OCI-LY3 (cell line): ENCODE results near the gene PITPNC1.

Source experiments
- H2AFZ ChIP-seq: fragments of 200-600, 300-600 bp; shearing (Covaris generic); 2 replicates; pipeline ENCODE4 v1.6.0; 2014; ENCODE audit warnings: antibody characterized with exemption, low read depth, low read length
- H3K27ac ChIP-seq: fragments of 200-600, 300-600 bp; sonication (generic); 2 replicates; pipeline ENCODE4 v1.5.1; 2014; ENCODE audit warnings: mild to moderate bottlenecking, low read length, moderate library complexity, mixed read lengths
- H3K27me3 ChIP-seq: fragments of 200-600, 300-600 bp; sonication (generic); 2 replicates; pipeline ENCODE4 v1.6.1; 2014; ENCODE audit warnings: low read depth, low read length, mixed read lengths
- H3K36me3 ChIP-seq: fragments of 200-600, 300-600 bp; sonication (generic); replicated peaks from 2 replicates; pipeline ENCODE3; 2014; ENCODE audit warnings: low read depth, low read length, mixed read lengths
- H3K4me1 ChIP-seq: fragments of 300-600, 200-600 bp; sonication (generic); 2 replicates; pipeline ENCODE4 v1.6.1; 2014; ENCODE audit warnings: low read length, mixed read lengths
- H3K4me2 ChIP-seq: fragments of 200-600, 300-600 bp; sonication (generic); 2 replicates; pipeline ENCODE4 v1.6.1; 2014; ENCODE audit warnings: low read length, mixed read lengths
- H3K4me3 ChIP-seq: fragments of 300-600, 200-600 bp; sonication (generic); 2 replicates; pipeline ENCODE4 v1.5.1; 2014; ENCODE audit warnings: antibody characterized with exemption, mild to moderate bottlenecking, low read length, moderate library complexity
- H3K79me2 ChIP-seq: fragments of 300-600, 200-600 bp; shearing (Covaris generic); 2 replicates; pipeline ENCODE4 v1.6.1; 2014; ENCODE audit warnings: mild to moderate bottlenecking, low read length, mixed read lengths
- H3K9ac ChIP-seq: fragments of 300-600, 200-600 bp; shearing (Covaris generic); 2 replicates; pipeline ENCODE4 v1.6.0; 2014; ENCODE audit warnings: mild to moderate bottlenecking, low read length, moderate library complexity
- H3K9me3 ChIP-seq: fragments of 200-600, 300-600 bp; shearing (Covaris generic); 2 replicates; pipeline ENCODE4 v1.6.1; 2014; ENCODE audit warnings: low read length, mixed read lengths; ENCODE audit not compliant: insufficient read depth
- H4K20me1 ChIP-seq: fragments of 200-600, 300-600 bp; sonication (generic); 2 replicates; pipeline ENCODE4 v1.6.1; 2016; ENCODE audit warnings: low read length, mixed read lengths; ENCODE audit not compliant: insufficient read depth
- EZH2phosphoT487 ChIP-seq: fragments of 200-600 bp; shearing (Covaris generic); IDR thresholded peaks from 2 replicates; pipeline ENCODE4 v1.6.1; 2018; ENCODE audit warnings: antibody characterized with exemption, mixed run types, low read depth
- TF ChIP-seq, protein P1 (sequence below): fragments of 200-600, 300-600 bp; sonication (generic); IDR thresholded peaks from 2 replicates; pipeline ENCODE4 v1.5.1; 2014; ENCODE audit warnings: antibody characterized with exemption, low read length, low read depth

PITPNC1 gene

DNA sequence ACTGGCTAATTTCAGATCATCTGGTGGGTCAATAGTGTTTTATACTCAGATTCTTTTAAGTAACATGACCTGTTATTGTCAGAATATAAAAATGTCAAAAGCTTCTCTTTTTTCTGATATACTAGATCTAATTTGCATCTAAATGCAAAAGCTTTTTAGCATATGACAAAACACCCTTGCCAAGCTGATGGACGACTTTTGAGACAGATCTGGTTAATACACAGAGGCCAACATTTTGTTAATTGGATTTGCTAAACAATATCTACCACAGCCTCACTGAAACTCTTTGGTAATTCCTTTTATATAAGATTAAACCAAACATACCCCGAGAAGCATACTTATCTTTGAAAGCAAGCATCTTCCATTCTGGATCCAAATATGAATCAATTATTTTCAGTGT lies 330.4 kb downstream of the PITPNC1 start:
- no peak for TF ChIP-seq EZH2phosphoT487
- TF ChIP-seq, protein P1, sequence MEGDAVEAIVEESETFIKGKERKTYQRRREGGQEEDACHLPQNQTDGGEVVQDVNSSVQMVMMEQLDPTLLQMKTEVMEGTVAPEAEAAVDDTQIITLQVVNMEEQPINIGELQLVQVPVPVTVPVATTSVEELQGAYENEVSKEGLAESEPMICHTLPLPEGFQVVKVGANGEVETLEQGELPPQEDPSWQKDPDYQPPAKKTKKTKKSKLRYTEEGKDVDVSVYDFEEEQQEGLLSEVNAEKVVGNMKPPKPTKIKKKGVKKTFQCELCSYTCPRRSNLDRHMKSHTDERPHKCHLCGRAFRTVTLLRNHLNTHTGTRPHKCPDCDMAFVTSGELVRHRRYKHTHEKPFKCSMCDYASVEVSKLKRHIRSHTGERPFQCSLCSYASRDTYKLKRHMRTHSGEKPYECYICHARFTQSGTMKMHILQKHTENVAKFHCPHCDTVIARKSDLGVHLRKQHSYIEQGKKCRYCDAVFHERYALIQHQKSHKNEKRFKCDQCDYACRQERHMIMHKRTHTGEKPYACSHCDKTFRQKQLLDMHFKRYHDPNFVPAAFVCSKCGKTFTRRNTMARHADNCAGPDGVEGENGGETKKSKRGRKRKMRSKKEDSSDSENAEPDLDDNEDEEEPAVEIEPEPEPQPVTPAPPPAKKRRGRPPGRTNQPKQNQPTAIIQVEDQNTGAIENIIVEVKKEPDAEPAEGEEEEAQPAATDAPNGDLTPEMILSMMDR, result no peak
- Histone ChIP-seq H3K9ac (no peak overlapping the region), H3K9me3 (no peaks in the 10 kb centered on the region), H3K27me3 (no peaks in the 10 kb centered on the region), H3K4me3 (no peak overlapping the region), H2AFZ (no peak overlapping the region), H3K4me1 (no peaks in the 10 kb centered on the region), H3K79me2 (no peaks in the 10 kb centered on the region), H3K27ac (no peak overlapping the region), H3K36me3 (no peaks in the 10 kb centered on the region), H4K20me1 (no peaks in the 10 kb centered on the region), H3K4me2 (no peak overlapping the region)

DNA sequence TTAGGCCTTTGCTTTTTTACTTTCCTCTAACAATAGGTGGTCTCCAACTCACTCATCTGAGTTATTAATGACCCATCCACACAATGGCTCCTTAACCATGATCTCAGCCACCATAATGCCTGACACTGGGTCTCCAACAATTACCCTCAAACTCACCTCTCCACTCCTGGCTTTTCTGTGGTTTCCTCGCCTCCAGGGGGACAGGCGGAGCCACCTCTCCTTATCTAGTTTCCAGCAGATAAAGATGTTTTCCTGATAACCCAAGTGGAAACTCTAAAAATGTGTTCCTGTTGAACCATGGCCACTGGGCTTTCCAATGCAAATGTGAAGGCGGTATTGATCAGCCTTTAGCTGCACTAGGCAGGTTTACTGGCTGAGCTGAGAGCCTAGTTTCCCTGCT lies 331.3 kb downstream of the PITPNC1 start:
- no peak overlapping the region for H3K9ac ChIP-seq
- H3K36me3 ChIP-seq, result no peaks in the 10 kb centered on the region
- H3K4me1 ChIP-seq, result no peaks in the 10 kb centered on the region
- 0 out of 2 replicates have a peak overlapping the region, but pooled peaks have one; percentile 46 for H2AFZ ChIP-seq
- H3K4me3 ChIP-seq, result no peak overlapping the region
- no peaks in the 10 kb centered on the region for H3K9me3 ChIP-seq
- no peaks in the 10 kb centered on the region for H3K27me3 ChIP-seq
- H3K27ac ChIP-seq, result no peak overlapping the region
- TF ChIP-seq EZH2phosphoT487, result no peak
- TF ChIP-seq, protein P1, result no peak
- no peaks in the 10 kb centered on the region for H3K79me2 ChIP-seq
- no peaks in the 10 kb centered on the region for H4K20me1 ChIP-seq
- H3K4me2 ChIP-seq, result no peak overlapping the region

DNA sequence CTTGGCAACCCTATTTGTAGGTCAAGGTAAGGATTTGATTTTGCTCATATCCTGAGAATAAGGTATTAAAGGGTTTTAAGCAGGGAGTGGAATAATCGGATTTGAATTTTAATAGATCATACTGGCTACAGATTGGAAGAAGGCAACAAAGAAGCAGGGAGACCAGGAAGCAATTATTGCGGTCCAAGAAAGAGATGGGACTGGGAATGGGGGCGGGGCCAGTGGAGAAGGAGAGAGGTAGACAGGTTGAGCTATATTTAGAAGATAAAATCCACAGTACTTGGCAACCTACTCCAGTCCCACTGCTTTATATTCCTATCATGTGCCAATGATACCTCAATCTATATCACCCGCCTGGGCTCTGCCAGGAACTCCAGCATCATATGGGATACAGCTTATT lies 334.8 kb downstream of the PITPNC1 start:
- peaks cover 15% of the 10 kb centered on the region for H3K4me1 ChIP-seq
- no peak overlapping the region for H3K4me3 ChIP-seq

DNA sequence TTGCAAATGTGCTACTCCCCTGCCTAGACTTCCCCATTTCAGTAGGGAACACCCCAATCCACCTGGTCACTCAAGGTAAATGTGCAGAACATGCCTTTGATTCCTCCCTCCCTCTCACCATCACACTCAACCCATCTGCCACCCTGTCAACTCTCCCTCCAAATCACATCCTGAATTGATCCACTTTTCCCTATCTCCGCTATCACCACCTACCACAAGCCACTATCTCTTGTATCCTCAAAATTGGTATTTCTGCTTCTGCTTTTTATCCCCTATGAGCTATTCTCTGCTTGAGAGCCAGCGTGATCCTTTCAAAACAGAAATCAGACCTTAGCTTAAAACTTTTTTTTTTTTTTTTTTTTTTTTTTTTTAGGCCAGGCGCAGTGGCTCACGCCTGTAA lies 335.3 kb downstream of the PITPNC1 start:
- Histone ChIP-seq H3K27me3 (no peaks in the 10 kb centered on the region), H3K27ac (no peak overlapping the region), H3K36me3 (no peaks in the 10 kb centered on the region), H3K79me2 (0 out of 2 replicates have a peak, but pooled peaks cover 7% of the 10 kb centered on the region), H3K4me3 (no peak overlapping the region), H3K9me3 (no peaks in the 10 kb centered on the region), H3K4me1 (peaks cover 15% of the 10 kb centered on the region), H2AFZ (no peak overlapping the region), H4K20me1 (no peaks in the 10 kb centered on the region), H3K9ac (no peak overlapping the region), H3K4me2 (no peak overlapping the region)
- TF ChIP-seq EZH2phosphoT487, result no peak
- TF ChIP-seq, protein P1, result no peak

More for the DNA sequence above, 334.8 kb downstream of the PITPNC1 start:
- Histone ChIP-seq H4K20me1 (no peaks in the 10 kb centered on the region), H2AFZ (no peak overlapping the region), H3K27me3 (no peaks in the 10 kb centered on the region), H3K27ac (no peak overlapping the region), H3K9me3 (no peaks in the 10 kb centered on the region), H3K4me2 (no peak overlapping the region), H3K36me3 (no peaks in the 10 kb centered on the region), H3K79me2 (0 out of 2 replicates have a peak, but pooled peaks cover 4% of the 10 kb centered on the region), H3K9ac (no peak overlapping the region)
- TF ChIP-seq, protein P1, result no peak
- no peak for TF ChIP-seq EZH2phosphoT487
